ENCODE results near the gene SNCA. TPM values are rescaled to one million over a fixed set of nuclear protein-coding genes. Genes with fewer than 3 reads are reported as not detected.

Gene SNCA
- polyA plus RNA-seq, 2 of the 4 experiments (the other 2 are of a cell fraction) = 0.13 to 0.37 TPM

- no peak for TF ChIP-seq HMGXB4 (CRISPR knock-in tag; IDR thresholded peaks at IDR 0.05; ENCODE audit: borderline replicate concordance)
These were observed 36.9 kb downstream of the SNCA start (continued) for GRCh38 chr4:89800012-89800516.

- POLR2A ChIA-PET = no interaction called here
- H3K27ac ChIP-seq = no peak overlapping the region
- CTCF ChIA-PET = no interaction called here
- DNase-seq (ENCODE audit: low read depth in 1 of 2, low spot score in 1 of 2) (no peak), ATAC-seq (no peak), FAIRE-seq (no peak)
- H3K4me3 ChIP-seq = no peak overlapping the region
- TF ChIP-seq NFE2L2 (conservative IDR thresholded peaks at IDR 0.05; ENCODE audit: low read length) = no peak
- TF ChIP-seq RNF2 (IDR thresholded peaks at IDR 0.05; ENCODE audit: borderline replicate concordance, low read depth) = no peak
- TF ChIP-seq CHD4 (IDR thresholded peaks at IDR 0.05; ENCODE audit: borderline replicate concordance) = no peak
- no peak for TF ChIP-seq CTCF (IDR thresholded peaks at IDR 0.05)
- no peak for TF ChIP-seq ZFP36 (IDR thresholded peaks at IDR 0.05; ENCODE audit: borderline replicate concordance, partially characterized antibody)
- no peak for TF ChIP-seq POLR2A (IDR thresholded peaks at IDR 0.05; ENCODE audit: low read length)
- TF ChIP-seq FOSB (CRISPR knock-in tag; IDR thresholded peaks at IDR 0.05) = no peak
- TF ChIP-seq ZC3H11A (IDR thresholded peaks at IDR 0.05) = no peak
- no peaks in the 10 kb centered on the region for H3K4me1 ChIP-seq
- H3K9me3 ChIP-seq = no peaks in the 10 kb centered on the region
- no peak overlapping the region for H3K4me2 ChIP-seq
These were observed 37.9 kb downstream of the SNCA start for GRCh38 chr4:89799071-89799470.

- DNase-seq (ENCODE audit: low read depth in 1 of 2, low spot score in 1 of 2) = peak in 1 of 2 experiments; percentile 1
- Histone ChIP-seq H3K4me2 (no peak overlapping the region), H3K27ac (no peak overlapping the region), H3K4me1 (no peaks in the 10 kb centered on the region), H3K4me3 (no peak overlapping the region), H3K9me3 (no peaks in the 10 kb centered on the region)
- FAIRE-seq = no peak
- ChIA-PET CTCF (no interaction called here), POLR2A (no interaction called here)
- TF ChIP-seq RCOR1 (IDR thresholded peaks at IDR 0.05; ENCODE audit: low read depth, low read length) = no peak
- no peak for TF ChIP-seq CBX8 (IDR thresholded peaks at IDR 0.05)
- no peak for TF ChIP-seq CBX2 (IDR thresholded peaks at IDR 0.05; ENCODE audit: borderline replicate concordance, low read depth)
- TF ChIP-seq BHLHE40 (IDR thresholded peaks at IDR 0.05; ENCODE audit: low read depth, low read length) = no peak
- no peak for TF ChIP-seq NR3C1 (IDR thresholded peaks at IDR 0.05)
- TF ChIP-seq NPAS2 (CRISPR knock-in tag; IDR thresholded peaks at IDR 0.05; ENCODE audit: borderline replicate concordance) = no peak
- ATAC-seq = no peak
These were observed 39.8 kb downstream of the SNCA start for GRCh38 chr4:89797117-89797516.

GRCh38 chr4:89788206-89789072, 48.5 kb downstream of the SNCA start:
- no peak for DNase-seq (ENCODE audit: low read depth in 1 of 2, low spot score in 1 of 2)
- ATAC-seq = no peak
- H3K4me2 ChIP-seq = no peak overlapping the region
- no peak for FAIRE-seq
- 14% methylated on average over 2 of the region's 2 CpGs for WGBS (ENCODE audit: missing lambda C conversion rate)
- no peaks in the 10 kb centered on the region for H3K9me3 ChIP-seq
- H3K4me3 ChIP-seq = no peak overlapping the region
- POLR2A ChIA-PET = no interaction called here
- H3K27ac ChIP-seq = no peak overlapping the region
- CTCF ChIA-PET = no interaction called here
- H3K4me1 ChIP-seq = no peaks in the 10 kb centered on the region
- no peak for TF ChIP-seq RARB (CRISPR knock-in tag; IDR thresholded peaks at IDR 0.05)
- no peak for TF ChIP-seq HDAC2 (IDR thresholded peaks at IDR 0.05)
- no peak for TF ChIP-seq FOSB (CRISPR knock-in tag; IDR thresholded peaks at IDR 0.05)
- TF ChIP-seq JUN (IDR thresholded peaks at IDR 0.05) = no peak
- TF ChIP-seq MYC (IDR thresholded peaks at IDR 0.05; ENCODE audit: borderline replicate concordance, low read length) = no peak
- no peak for TF ChIP-seq CTCF (IDR thresholded peaks at IDR 0.05)
- TF ChIP-seq EHF (CRISPR knock-in tag; IDR thresholded peaks at IDR 0.05) = no peak
- TF ChIP-seq GATA3 (IDR thresholded peaks at IDR 0.05; ENCODE audit: borderline replicate concordance) = no peak
- TF ChIP-seq NFE2L2 (conservative IDR thresholded peaks at IDR 0.05; ENCODE audit: low read length) = no peak
- no peak for TF ChIP-seq E2F6 (IDR thresholded peaks at IDR 0.05; ENCODE audit: borderline replicate concordance, low read depth)
- TF ChIP-seq CEBPB (IDR thresholded peaks at IDR 0.05) = no peak
- TF ChIP-seq FOSL2 (IDR thresholded peaks at IDR 0.05) = no peak
- TF ChIP-seq FOSL2 (CRISPR knock-in tag; IDR thresholded peaks at IDR 0.05) = no peak
- TF ChIP-seq RAD21 (conservative IDR thresholded peaks at IDR 0.05 in 1 of 2, IDR thresholded peaks at IDR 0.05 in 1 of 2) = no peak
